Liver (tissue), 9 donors: ENCODE results near the gene EEFSEC. TPM values are rescaled to one million over a fixed set of nuclear protein-coding genes. Genes with fewer than 3 reads are reported as not detected.

Experiments
- DNase-seq: peaks from one replicate; pipeline ENCODE4 v3.0.0-alpha.2; 2017; ENCODE audit warnings: low spot score
- H3K27ac ChIP-seq, 2 donors: one replicate each; pipeline ENCODE4 v1.7.0; 2013; ENCODE audit warnings: inconsistent platforms in 2 of 2, low read length in 2 of 2, control low read depth in 1 of 2, low read depth in 1 of 2, mild to moderate bottlenecking in 1 of 2
- H3K27me3 ChIP-seq, 4 donors: one replicate each; pipeline versions ENCODE4 v1.6.1 to v1.7.0; 2013; ENCODE audit warnings: low read length in 3 of 4, inconsistent platforms in 1 of 4, mild to moderate bottlenecking in 1 of 4, moderate library complexity in 1 of 4; ENCODE audit not compliant: control insufficient read depth in 4 of 4, insufficient read depth in 4 of 4
- H3K36me3 ChIP-seq, 4 donors: one replicate each; pipeline versions ENCODE4 v1.6.1 to v1.7.0; 2013; ENCODE audit warnings: low read length in 3 of 4, mild to moderate bottlenecking in 3 of 4, low read depth in 1 of 4, moderate library complexity in 1 of 4; ENCODE audit not compliant: control insufficient read depth in 4 of 4, insufficient read depth in 3 of 4
- H3K4me1 ChIP-seq, 4 donors: one replicate each; pipeline versions ENCODE4 v1.6.1 to v1.7.0; 2013; ENCODE audit warnings: low read length in 3 of 4, mild to moderate bottlenecking in 3 of 4, moderate library complexity in 1 of 4; ENCODE audit not compliant: control insufficient read depth in 4 of 4, insufficient read depth in 4 of 4
- H3K4me3 ChIP-seq, 3 donors: one replicate each; pipeline versions ENCODE4 v1.6.1 to v1.7.0; 2013; ENCODE audit warnings: low read length in 3 of 3, control low read depth in 1 of 3, low read depth in 1 of 3, mild to moderate bottlenecking in 1 of 3
- H3K9ac ChIP-seq, 2 donors: one replicate each; pipeline ENCODE4 v1.7.0; 2013; ENCODE audit warnings: low read length in 2 of 2, mild to moderate bottlenecking in 2 of 2, moderate library complexity in 2 of 2, control low read depth in 1 of 2, low read depth in 1 of 2
- H3K9me3 ChIP-seq, 4 donors: one replicate each; pipeline versions ENCODE4 v1.6.1 to v1.7.0; 2013; ENCODE audit warnings: low read length in 3 of 4; ENCODE audit not compliant: control insufficient read depth in 4 of 4
- CTCF ChIP-seq: fragments of 150-350 bp; IDR thresholded peaks from 2 replicates; pipeline ENCODE4 v1.5.1; 2017; ENCODE audit warnings: improper control_type of control experiment, low read depth, low read length; ENCODE audit not compliant: missing input control
- EGR1 ChIP-seq, 2 donors: IDR thresholded peaks; 2 replicates each; pipeline ENCODE4 v1.6.1; 2016 to 2018; ENCODE audit warnings: antibody characterized with exemption in 2 of 2, low read depth in 2 of 2
- FOXA1 ChIP-seq: IDR thresholded peaks from 2 replicates; pipeline ENCODE4 v1.6.1; 2016; ENCODE audit warnings: antibody characterized with exemption
- FOXA2 ChIP-seq: IDR thresholded peaks from 2 replicates; pipeline ENCODE4 v1.6.1; 2016; ENCODE audit warnings: antibody characterized with exemption
- GABPA ChIP-seq, 2 donors: IDR thresholded peaks in 1 of 2; conservative IDR thresholded peaks in 1 of 2; 2 replicates each; pipeline ENCODE4 v1.6.1; 2016; ENCODE audit warnings: antibody characterized with exemption in 2 of 2, mild to moderate bottlenecking in 1 of 2, moderate library complexity in 1 of 2
- HNF4A ChIP-seq, 2 donors: conservative IDR thresholded peaks; 2 replicates each; pipeline ENCODE4 v1.6.1; 2016; ENCODE audit warnings: antibody characterized with exemption in 2 of 2, mild to moderate bottlenecking in 2 of 2
- HNF4G ChIP-seq: IDR thresholded peaks from 2 replicates; pipeline ENCODE4 v1.6.1; 2016; ENCODE audit warnings: antibody characterized with exemption
- JUND ChIP-seq, 2 donors: IDR thresholded peaks; 2 replicates each; pipeline ENCODE4 v1.6.1; 2016; ENCODE audit warnings: antibody characterized with exemption in 2 of 2
- MAX ChIP-seq: IDR thresholded peaks from 2 replicates; pipeline ENCODE4 v1.6.1; 2016; ENCODE audit warnings: antibody characterized with exemption
- NR2F2 ChIP-seq: IDR thresholded peaks from 2 replicates; pipeline ENCODE4 v1.6.1; 2016; ENCODE audit warnings: antibody characterized with exemption
- RAD21 ChIP-seq, 2 donors: IDR thresholded peaks; 2 replicates each; pipeline ENCODE4 v1.6.1; 2016; ENCODE audit warnings: antibody characterized with exemption in 2 of 2, mild to moderate bottlenecking in 2 of 2
- RXRA ChIP-seq, 2 donors: IDR thresholded peaks; 2 replicates each; pipeline ENCODE4 v1.6.1; 2017 to 2018; ENCODE audit warnings: antibody characterized with exemption in 2 of 2, mild to moderate bottlenecking in 1 of 2
- SP1 ChIP-seq: IDR thresholded peaks from 2 replicates; pipeline ENCODE4 v1.6.1; 2018; ENCODE audit warnings: antibody characterized with exemption, mild to moderate bottlenecking
- TAF1 ChIP-seq: conservative IDR thresholded peaks from 2 replicates; pipeline ENCODE4 v1.6.1; 2016; ENCODE audit warnings: antibody characterized with exemption, mild to moderate bottlenecking
- YY1 ChIP-seq: IDR thresholded peaks from 2 replicates; pipeline ENCODE4 v1.6.1; 2016; ENCODE audit warnings: antibody characterized with exemption, mild to moderate bottlenecking
- ZBTB33 ChIP-seq: IDR thresholded peaks from 2 replicates; pipeline ENCODE4 v1.6.1; 2016; ENCODE audit warnings: antibody characterized with exemption
- WGBS: extraction: QIAGEN DNeasy Blood & Tissue Kit; methylation state at CpG from one replicate; pipeline ENCODE4 v1.1.7; 2013; 5-methylcytosine and 5-hydroxymethylcytosine counted together
- polyA plus RNA-seq, 2 donors: library from polyadenylated mRNA; stranded (reverse) in 1 of 2; unstranded in 1 of 2; fragments of 200-250 nt in 1 of 2; fragments of >200 nt in 1 of 2; fragmentation: Nextera tagmentation in 1 of 2; extraction: Ambion mirVana in 1 of 2; gene quantifications; one replicate each; pipeline versions ENCODE4 v1.2.1 to v1.2.3, GENCODE V29; 2013 to 2015
- total RNA-seq, 2 donors: library from RNA; depleted of rRNA; stranded (reverse); fragments of >200 nt; gene quantifications; one replicate each; pipeline ENCODE4 v1.2.3, GENCODE V29; 2014
- TF ChIP-seq, protein P1 (sequence below): IDR thresholded peaks from 2 replicates; pipeline ENCODE4 v1.6.1; 2016; ENCODE audit warnings: antibody characterized with exemption
- donor health status: healthy.
- donor health status: healthy.
- donor health status: healthy.
- donor health status: healthy.
- donor health status: healthy.

EEFSEC gene
- total and polyA plus RNA-seq, 4 donors, result 8.4 to 13.1 (median 10.7) TPM

DNA sequence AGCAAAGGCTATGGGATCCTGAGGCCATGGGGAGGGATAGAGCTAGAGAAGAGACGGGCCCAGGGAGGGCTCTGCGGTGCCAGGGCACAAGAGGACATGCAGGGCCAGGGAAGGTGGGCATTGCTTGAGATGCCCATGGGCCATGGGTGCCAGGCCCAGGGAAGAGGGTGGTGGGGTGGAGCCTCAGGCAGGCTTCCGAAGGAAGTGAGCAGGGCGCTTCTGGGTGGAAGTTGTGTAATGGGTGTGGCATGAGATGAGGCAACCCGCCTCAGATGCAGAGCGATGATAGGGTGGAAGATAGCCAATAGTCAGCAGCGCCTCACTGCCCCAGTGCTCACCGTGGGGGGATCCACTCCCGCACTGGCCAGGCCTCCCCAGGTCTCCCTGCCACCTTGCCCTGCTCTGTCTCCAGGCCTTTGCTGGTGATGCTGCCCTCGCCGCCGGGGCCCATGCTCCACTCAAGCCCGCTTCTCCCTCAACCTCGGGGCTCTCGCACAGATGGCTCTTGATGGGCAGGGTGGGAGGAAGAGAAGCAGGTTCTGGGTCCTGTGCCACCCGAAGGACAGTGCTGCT, 262.0 kb downstream of the EEFSEC start:
- H3K27ac ChIP-seq, result no peak overlapping the region
- H3K36me3 ChIP-seq, result no peaks in the 10 kb centered on the region
- no peaks in the 10 kb centered on the region for H3K4me1 ChIP-seq
- H3K4me3 ChIP-seq, result no peak overlapping the region
- WGBS, result 95% methylated on average over 16 of the region's 16 CpGs
- H3K27me3 ChIP-seq, result no peaks in the 10 kb centered on the region
- peak; percentile 55 for DNase-seq
- H3K9me3 ChIP-seq, result no peaks in the 10 kb centered on the region
- no peak overlapping the region for H3K9ac ChIP-seq
- TF ChIP-seq CTCF (no peak), RAD21 (IDR thresholded peaks at IDR 0.05) (no peak), FOXA1 (no peak), SP1 (no peak), GABPA (IDR thresholded peaks at IDR 0.05 in 1 of 2, conservative IDR thresholded peaks at IDR 0.05 in 1 of 2) (no peak), ZBTB33 (no peak), FOXA2 (no peak), TAF1 (no peak), YY1 (no peak), JUND (IDR thresholded peaks at IDR 0.05) (no peak)

- DNase-seq, result no peak
- no peaks in the 10 kb centered on the region for H3K4me1 ChIP-seq
- no peaks in the 10 kb centered on the region for H3K9me3 ChIP-seq
- H3K36me3 ChIP-seq, result no peaks in the 10 kb centered on the region
- WGBS, result 79% methylated on average over 19 of the region's 19 CpGs
- no peak overlapping the region for H3K4me3 ChIP-seq
- no peaks in the 10 kb centered on the region for H3K27me3 ChIP-seq
- no peak overlapping the region for H3K27ac ChIP-seq
- TF ChIP-seq NR2F2 (no peak), EGR1 (IDR thresholded peaks at IDR 0.05; ENCODE audit: low read depth in 2 of 2) (no peak), GABPA (IDR thresholded peaks at IDR 0.05 in 1 of 2, conservative IDR thresholded peaks at IDR 0.05 in 1 of 2) (no peak), JUND (IDR thresholded peaks at IDR 0.05) (no peak), RAD21 (IDR thresholded peaks at IDR 0.05) (no peak), ZBTB33 (no peak), FOXA1 (no peak), RXRA (IDR thresholded peaks at IDR 0.05) (no peak), TAF1 (no peak), CTCF (no peak), FOXA2 (no peak), YY1 (no peak), MAX (no peak), HNF4G (no peak), HNF4A (conservative IDR thresholded peaks at IDR 0.05) (no peak)
- TF ChIP-seq, protein P1, sequence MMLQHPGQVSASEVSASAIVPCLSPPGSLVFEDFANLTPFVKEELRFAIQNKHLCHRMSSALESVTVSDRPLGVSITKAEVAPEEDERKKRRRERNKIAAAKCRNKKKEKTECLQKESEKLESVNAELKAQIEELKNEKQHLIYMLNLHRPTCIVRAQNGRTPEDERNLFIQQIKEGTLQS, result no peak
- no peak overlapping the region for H3K9ac ChIP-seq
These were observed 262.7 kb downstream of the EEFSEC start for GRCh38 chr3:128415773-128416577.
